GM19455 (cell line): ENCODE results near the gene CRABP2.

Experiments used
- ATAC-seq: cut with Tn5 transposase; IDR thresholded peaks from one replicate; pipeline ENCODE4 v1.9.1; 2021; ENCODE audit not compliant: unreplicated experiment

CRABP2 gene

GRCh38 chr1:156656806-156657740 lies 48.3 kb downstream of the CRABP2 start:
- no peak for ATAC-seq

GRCh38 chr1:156655904-156656516 lies 49.4 kb downstream of the CRABP2 start:
- ATAC-seq: no peak

- ATAC-seq: no peak
These were observed 50.1 kb downstream of the CRABP2 start for GRCh38 chr1:156655151-156655903.

DNA sequence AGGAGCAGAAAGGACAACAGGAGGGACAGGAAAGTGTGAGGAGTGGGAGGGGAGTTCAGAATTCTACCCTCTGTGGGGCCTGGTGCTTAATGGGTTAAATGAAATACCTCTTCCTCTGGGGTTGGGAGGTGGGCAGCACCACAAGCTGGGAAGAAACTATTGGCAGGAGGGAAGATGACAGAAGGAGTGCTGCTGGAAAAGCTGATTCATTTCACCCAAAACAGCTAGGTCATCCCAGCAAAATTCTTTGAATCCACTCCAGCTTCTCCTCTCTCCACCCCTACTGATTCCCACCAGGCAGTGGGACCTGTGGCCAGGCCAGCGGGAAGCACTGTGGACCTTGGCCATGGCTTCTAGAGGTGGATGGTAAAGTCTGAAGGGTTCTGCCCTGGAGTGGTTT lies 50.7 kb downstream of the CRABP2 start:
- ATAC-seq: no peak

- ATAC-seq: no peak
These were observed 52.4 kb downstream of the CRABP2 start for GRCh38 chr1:156652992-156653355.

DNA sequence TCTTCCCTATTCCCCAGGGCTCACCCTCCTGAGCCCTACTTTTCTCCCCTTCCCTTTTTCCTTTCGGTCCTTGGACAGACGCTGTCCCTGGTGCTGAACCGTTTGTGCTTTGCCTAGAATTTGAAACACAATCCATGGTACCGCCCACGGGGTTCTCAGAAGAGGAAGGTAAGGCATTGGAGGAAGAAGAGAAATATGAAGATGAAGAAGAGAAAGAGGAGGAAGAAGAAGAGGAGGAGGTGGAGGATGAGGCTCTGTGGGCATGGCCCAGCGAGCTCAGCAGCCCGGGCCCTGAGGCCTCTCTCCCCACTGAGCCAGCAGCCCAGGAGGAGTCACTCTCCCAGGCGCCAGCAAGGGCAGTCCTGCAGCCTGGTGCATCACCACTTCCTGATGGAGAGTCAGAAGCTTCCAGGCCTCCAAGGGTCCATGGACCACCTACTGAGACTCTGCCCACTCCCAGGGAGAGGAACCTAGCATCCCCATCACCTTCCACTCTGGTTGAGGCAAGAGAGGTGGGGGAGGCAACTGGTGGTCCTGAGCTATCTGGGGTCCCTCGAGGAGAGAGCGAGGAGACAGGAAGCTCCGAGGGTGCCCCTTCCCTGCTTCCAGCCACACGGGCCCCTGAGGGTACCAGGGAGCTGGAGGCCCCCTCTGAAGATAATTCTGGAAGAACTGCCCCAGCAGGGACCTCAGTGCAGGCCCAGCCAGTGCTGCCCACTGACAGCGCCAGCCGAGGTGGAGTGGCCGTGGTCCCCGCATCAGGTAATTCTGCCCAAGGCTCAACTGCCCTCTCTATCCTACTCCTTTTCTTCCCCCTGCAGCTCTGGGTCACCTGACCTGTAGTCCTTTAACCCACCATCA lies 53.0 kb downstream of the CRABP2 start:
- ATAC-seq: no peak
